Endothelial cell of hepatic sinusoid (primary cell): ENCODE data around the gene DPY19L1.
"Not testable (repeated sequence)": the region's sequence is repeated elsewhere in the genome, so short reads cannot be mapped to it uniquely, and the experiment has no call there.

Experiments
- in situ Hi-C: cut with HindIII; loops from 2 replicates; pipeline ENCODE4 v1.10.0; 2017; ENCODE audit warnings: low sequenced_read_pairs

The DPY19L1 gene

GRCh38 chr7:34991938-34992840, 45.1 kb downstream of the DPY19L1 start:
- in situ Hi-C loops = no loop called here

- in situ Hi-C loops = not testable (repeated sequence)
These were observed 48.7 kb downstream of the DPY19L1 start for GRCh38 chr7:34988442-34989125.

- in situ Hi-C loops = not testable (repeated sequence)
These were observed 52.1 kb downstream of the DPY19L1 start for GRCh38 chr7:34985155-34985554.

GRCh38 chr7:34984140-34984539, 53.1 kb downstream of the DPY19L1 start:
- in situ Hi-C loops = not testable (repeated sequence)

- in situ Hi-C loops = no loop called here
These were observed 54.8 kb downstream of the DPY19L1 start for GRCh38 chr7:34982371-34983019.

GRCh38 chr7:34979124-34979523, 58.2 kb downstream of the DPY19L1 start:
- in situ Hi-C loops = not testable (repeated sequence)

- in situ Hi-C loops = no loop called here
These were observed 63.9 kb downstream of the DPY19L1 start for GRCh38 chr7:34973400-34973760.

- in situ Hi-C loops = not testable (repeated sequence)
These were observed 64.4 kb downstream of the DPY19L1 start for GRCh38 chr7:34972739-34973399.

- in situ Hi-C loops = not testable (repeated sequence)
These were observed 69.5 kb downstream of the DPY19L1 start for GRCh38 chr7:34967818-34968217.

- in situ Hi-C loops = not testable (repeated sequence)
These were observed 70.8 kb downstream of the DPY19L1 start for GRCh38 chr7:34966504-34966903.

- in situ Hi-C loops = no loop called here
These were observed 79.3 kb downstream of the DPY19L1 start for GRCh38 chr7:34958021-34958420.

- in situ Hi-C loops = no loop called here
These were observed 84.5 kb downstream of the DPY19L1 start for GRCh38 chr7:34952822-34953221.

- in situ Hi-C loops = no loop called here
These were observed 87.9 kb downstream of the DPY19L1 start for GRCh38 chr7:34949361-34949760.

GRCh38 chr7:34947427-34947826, 89.9 kb downstream of the DPY19L1 start:
- in situ Hi-C loops = not testable (repeated sequence)

GRCh38 chr7:34946486-34946885, 90.8 kb downstream of the DPY19L1 start:
- in situ Hi-C loops = no loop called here

GRCh38 chr7:34945894-34946477, 91.3 kb downstream of the DPY19L1 start:
- in situ Hi-C loops = not testable (repeated sequence)

- in situ Hi-C loops = no loop called here
These were observed 98.1 kb downstream of the DPY19L1 start for GRCh38 chr7:34939175-34939574.

GRCh38 chr7:34935735-34936165, 101.5 kb downstream of the DPY19L1 start:
- in situ Hi-C loops = not testable (repeated sequence)

GRCh38 chr7:34931739-34932138, 105.5 kb downstream of the DPY19L1 start:
- in situ Hi-C loops = no loop called here

- in situ Hi-C loops = not testable (repeated sequence)
These were observed 107.5 kb downstream of the DPY19L1 start for GRCh38 chr7:34929783-34930182.

GRCh38 chr7:34928560-34928959, 108.7 kb downstream of the DPY19L1 start:
- in situ Hi-C loops = no loop called here
